ENCODE data around the gene TENT4B.
"Not testable (repeated sequence)": the region's sequence is repeated elsewhere in the genome, so short reads cannot be mapped to it uniquely, and the experiment has no call there.

The TENT4B gene

DNA sequence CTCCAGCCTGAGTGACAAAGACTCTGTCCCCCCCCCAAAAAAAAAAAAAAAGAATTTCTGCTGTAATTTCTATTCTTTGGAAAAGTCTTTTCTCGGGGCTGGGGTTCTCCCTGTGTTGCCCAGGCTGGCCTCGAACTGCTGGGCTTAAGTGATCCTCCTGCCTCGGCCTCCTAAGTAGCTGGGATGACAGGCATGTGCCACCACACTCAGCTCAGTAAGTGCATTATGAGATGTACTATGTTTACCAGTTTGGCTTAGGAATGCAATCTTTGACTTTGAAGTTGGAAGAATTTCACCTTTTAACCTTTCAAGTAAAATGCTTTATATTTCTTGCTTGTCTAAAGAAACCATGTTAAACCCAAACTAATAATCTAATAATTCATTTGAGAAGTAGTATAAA lies 85.2 kb downstream of the TENT4B start:
- no peak for DNase-seq

DNA sequence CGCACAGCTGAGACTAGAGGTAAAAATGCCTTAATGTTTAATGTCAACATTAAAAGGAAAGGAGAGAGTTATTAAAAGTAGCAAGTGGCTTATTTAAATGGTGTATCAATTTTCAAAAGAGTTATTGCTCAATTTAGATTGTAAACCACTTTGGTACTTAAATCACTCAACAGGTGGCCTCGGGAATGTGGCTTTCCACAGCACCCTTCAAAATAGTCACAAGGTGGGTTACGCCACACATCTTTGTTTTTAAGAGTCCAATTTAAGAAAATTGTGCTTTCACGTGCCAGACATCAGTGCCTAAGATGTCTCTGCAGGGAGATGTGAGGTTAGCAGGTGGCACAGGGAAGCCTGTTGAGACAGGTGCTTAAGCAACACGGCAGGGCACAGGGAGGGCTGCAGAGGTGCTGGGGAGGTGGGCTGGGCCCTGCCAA lies 85.8 kb downstream of the TENT4B start:
- no peak for DNase-seq

DNA sequence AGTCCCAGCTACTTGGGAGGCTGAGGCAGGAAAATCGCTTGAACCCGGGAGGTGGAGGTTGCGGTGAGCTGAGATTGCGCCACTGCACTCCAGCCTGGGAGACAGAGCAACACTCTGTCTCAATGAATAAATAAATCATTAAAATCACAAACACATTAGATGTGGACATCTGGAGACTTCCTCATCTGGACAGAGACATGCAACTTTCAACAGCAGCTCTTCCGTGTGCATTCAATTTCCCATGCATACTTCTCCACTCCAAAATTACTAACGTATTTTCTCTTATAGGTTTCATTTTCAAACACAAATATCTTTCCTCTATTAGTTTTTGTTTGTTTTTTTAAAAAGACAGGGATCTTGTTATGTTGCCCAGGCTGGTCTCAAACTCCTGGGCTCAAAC lies 89.9 kb downstream of the TENT4B start:
- not testable (repeated sequence) for DNase-seq

DNA sequence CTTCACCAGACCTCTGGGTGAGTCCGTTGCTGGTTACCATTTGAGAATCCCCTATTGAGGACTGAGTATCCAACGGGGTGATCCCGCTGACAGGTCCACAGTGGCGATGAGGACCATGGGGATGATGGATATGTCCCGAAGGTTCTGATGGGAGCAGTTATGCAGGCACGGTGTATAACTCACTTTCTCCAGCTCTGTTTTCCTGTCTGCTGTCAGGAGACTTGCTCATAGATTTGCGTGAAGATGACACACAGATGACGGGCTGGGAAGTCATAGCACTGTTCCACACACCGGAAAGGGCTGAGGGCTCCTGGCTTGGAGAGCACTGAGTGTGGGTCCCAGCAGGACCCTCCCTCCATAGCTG lies 91.0 kb downstream of the TENT4B start:
- DNase-seq: no peak

DNA sequence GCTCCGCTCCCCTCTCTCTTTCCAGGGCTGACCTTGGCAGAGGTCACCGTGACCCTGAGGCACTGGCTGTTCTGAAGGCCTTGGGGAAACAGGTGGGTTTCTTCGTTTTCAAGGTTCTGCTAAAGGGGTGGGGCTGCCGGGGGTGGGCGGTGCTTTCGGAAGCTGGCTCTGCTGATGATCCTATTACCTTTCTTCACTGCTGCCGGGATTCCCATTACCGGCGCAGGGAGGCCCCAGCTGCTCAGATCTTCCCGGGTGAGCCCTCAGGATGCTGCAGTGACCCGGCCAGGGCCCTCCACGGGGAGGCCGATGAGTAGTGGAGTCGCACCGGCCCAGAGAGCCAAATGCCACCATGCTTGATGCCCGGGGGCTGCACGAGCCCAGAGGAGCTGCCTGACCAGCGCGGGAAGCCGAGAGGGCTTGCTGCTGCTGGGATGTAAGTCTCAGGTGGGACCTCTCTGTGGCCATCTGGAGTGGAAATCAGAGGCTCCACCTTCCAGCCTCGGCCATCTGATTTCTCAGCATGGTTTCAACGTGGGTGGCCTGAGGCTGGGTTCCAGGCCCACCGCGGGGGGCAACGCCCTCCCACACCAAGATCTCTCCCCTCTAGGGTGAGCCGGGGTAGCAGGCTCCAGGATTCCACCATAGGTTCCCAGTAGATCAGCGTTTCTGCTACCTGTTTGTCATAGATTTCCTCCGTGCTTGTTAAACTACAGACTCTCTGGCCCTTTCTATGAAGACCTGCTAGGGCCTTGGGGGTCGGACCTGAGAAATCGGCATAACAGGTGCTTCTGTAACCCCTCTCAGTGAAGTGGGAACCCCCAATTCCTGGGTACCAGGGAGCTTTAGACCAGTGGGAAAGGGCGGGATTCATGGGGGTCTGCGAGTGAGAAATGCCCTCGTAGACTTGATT lies 91.7 kb downstream of the TENT4B start:
- no peak for DNase-seq

DNA sequence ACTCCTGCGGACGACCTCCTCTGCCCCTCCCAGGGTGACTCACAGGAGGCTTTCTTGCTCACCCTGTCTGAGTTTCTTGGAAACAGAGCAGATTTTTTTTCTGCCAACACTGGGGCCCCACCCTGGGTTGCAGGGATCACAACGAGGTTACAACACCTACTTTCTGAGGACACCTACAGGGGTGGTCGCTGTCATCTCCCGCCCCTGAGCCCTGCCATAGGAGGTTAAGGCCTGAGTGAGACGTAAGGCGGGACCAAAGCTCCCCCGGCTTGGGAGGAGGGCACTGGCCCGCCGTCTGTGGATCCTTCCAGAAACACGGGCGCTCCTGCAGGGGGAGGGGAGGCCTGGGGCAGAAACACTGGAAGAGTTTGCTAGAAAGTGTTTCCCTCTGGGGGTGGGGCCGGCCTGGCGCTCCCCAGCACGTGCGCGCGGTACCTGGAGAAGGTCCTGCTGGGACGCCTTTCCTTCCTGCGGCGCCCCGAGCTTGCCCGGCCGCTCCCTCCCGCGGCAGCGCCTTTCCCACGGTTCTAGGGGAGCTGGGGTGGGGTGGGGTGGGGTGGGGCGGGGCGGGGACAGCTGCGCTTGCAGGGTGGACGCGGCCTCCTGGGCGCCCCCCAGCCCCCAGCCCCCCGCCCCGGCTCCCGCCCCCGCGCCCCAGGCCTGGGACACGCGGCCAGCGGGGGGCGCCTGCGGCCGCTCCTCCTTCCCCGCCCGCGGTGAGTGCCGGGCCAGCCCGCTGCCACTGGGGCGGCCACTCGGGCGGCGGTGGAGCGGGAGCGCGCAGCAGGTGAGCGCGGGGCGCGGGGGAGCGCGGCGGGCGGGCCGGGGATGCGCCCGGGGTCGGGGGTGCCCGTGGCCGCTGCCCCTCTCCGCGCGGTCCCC lies 92.6 kb downstream of the TENT4B start:
- DNase-seq: peak; percentile 32

DNA sequence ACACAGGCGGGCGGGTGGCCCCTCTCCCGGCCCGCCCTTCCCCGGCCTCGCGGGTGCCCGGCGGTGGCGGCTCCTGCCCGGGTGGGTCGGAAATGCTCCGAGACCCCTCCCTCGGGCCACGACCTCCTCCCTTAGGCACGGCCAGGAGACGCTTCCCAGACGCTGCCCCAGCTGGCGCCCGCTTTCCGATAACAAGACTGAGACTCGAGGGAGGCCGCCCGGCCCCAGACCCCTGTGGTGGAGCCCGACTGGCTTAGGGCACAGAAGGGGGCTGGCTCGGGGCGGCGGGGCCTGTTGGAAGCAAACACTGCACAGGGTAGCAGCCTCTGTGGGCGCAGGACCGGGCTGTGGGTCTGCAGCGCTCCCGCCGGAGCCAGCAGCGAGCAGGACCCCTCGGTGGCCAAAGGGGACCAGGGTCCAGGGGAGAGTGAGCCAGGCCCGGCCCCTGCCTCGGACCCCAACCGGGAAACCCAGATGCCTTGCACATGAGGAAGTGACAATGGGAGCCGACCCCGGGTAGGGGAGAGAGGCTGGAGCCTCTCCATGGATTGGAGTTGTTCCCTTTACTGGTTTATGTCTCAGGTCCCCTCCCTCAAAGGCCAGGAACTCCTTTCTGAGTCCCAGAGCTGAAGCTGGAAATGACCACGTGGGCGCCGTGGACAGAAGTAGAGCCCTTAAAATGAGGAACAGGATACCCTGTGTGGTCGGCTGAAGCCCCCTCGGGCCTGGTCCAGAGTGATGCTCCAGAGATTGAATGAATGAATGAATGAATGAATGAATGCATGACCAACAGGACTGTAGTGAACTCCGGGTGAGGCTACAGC lies 93.4 kb downstream of the TENT4B start:
- DNase-seq: no peak

DNA sequence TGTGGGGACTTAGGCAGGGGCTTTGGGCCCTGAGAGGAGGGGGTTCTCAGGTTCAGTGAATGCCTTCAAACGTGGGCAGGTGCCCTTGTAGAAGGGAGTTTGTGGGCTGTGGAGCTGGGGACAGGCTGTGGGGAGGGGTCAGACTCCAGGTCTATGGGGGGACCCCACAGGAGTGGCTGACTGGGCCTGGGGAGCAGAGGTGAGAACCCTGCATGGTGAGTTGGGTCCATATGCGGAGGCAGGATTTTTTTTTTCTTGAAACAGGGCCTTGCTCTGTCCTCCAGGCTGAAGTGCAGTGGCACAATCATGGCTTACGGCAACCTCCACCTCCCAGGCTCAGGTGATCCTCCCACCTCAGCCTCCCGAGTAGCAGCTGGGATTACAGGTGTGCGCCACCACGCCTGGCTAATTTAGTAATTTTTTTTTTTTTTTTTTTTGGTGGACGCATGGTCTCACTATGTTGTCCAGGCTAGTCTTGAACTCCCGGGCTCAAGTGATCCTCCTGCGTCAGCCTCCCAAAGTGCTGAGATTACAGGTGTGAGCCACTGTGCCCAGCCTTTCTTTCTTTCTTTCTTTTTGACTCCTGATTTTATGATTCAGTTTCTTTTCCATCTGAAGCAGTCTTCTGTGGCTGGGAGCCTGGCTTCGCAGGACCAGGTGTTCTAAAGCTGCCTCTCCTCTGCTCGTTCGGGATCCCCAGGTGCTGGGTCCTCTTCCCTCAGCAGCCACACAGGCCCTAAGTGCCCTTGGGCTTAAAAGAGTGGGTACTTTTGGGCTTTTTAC lies 94.2 kb downstream of the TENT4B start:
- DNase-seq: no peak

DNA sequence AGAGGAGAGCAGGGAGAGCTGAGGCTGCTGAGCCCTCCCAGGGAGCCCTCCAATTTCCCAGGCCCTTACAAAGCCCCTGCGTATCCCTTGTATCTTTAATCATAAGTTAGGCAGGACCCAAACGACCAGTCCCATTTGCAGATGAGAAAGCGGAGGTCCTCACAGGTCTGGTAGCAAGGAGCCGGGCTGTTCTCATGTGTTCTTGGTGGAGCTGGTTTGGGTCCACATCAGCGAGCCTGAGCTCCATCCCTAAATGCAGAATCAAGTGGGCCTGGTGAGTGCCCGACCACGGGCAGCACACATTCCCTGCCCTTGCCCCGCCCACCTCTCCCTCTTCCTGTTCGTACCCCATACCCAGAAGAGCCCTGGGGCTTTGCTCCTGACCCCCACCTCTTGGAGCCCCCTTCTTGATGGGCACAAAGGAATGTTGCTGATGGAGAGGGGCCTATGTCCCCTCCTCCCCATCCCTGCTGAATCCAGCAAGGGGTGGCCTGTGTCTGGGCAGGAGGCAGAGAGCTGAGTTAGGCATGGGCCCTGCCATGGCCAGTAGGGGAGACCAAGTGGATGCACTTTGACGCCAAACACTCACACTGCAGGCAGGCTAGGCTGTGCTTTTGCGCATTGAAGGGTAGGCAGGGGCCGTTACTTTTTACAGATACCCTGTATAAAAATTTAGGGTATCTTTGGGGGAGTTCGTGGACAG lies 95.0 kb downstream of the TENT4B start:
- no peak for DNase-seq

DNA sequence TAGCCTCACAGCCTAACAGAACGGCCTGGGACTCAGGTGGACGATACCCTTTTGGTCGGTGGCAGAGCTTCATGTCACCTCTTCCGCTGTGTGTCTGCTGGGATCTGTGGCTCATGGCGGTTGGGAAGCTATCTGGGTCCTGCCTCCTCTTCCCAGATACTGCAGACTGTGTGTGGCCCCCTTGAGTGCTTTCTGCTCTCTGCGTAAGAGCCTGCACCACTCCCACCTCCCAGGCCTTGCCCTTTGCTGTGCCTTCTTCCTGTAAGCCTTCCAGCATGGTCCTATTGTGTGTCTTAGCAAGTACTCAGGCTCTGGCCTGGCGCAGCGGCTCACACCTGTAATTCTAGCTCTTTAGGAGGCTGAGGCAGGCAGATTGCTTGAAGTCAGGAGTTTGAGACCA lies 95.7 kb downstream of the TENT4B start:
- no peak for DNase-seq

DNA sequence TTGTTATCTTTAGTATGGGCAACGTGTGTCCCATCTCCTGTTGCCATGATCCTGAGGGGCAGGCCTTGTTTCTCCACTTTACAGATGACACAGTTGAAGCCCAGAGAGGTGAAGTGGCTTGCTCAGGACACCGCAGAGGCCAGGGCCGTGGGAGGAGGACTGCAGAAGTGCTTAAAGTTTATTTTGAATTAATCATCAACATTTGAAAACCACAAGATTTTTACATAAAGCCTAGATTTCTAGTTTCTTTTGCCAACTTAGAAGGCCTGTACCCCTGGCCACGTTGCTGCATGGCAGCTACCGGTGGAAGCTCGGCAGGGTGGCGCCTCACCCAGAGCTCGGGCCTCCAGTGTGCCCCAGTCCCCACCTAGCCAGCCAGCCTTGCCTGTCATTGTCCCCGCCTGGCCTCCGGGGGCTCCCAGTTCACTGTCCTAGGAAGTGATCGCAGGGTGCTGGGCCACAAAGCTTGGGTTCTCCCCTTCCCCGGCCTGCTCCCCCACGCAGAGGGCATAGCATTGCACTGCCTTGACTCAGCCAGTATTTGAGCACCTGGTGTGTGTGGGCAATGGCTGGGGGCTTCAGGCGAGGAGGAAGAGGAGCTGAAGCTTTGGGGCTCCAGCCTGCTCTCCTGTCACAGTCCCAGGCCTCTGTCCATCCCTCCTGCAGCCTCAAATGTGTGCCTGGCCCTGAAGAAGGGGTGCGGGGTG lies 98.4 kb downstream of the TENT4B start:
- no peak for DNase-seq

DNA sequence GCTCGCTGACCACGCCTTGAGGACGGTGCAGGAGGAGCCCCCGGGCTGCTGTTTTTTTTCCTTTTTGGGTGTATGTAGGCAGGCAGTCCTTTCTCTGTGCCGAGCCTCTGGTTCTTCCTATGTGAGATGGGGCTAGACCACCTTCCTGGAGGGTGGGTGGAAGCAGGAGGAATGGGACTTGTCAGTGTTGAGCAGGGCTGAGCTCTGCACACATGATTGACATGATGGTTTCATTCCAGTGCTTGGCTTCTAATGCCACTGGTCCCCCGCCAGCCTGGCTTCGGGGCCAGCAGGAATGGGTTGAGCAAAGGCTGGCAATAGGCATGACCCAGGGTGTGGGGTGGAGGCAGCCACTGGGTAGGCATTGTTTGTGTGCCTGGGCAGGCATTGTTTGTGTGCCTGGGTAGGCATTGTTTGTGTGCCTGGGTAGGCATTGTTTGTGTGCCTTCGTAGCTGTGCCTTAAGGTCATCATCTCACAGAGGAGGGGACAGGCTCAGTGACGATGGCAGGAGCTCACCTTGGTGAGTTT lies 99.0 kb downstream of the TENT4B start:
- DNase-seq: no peak

DNA sequence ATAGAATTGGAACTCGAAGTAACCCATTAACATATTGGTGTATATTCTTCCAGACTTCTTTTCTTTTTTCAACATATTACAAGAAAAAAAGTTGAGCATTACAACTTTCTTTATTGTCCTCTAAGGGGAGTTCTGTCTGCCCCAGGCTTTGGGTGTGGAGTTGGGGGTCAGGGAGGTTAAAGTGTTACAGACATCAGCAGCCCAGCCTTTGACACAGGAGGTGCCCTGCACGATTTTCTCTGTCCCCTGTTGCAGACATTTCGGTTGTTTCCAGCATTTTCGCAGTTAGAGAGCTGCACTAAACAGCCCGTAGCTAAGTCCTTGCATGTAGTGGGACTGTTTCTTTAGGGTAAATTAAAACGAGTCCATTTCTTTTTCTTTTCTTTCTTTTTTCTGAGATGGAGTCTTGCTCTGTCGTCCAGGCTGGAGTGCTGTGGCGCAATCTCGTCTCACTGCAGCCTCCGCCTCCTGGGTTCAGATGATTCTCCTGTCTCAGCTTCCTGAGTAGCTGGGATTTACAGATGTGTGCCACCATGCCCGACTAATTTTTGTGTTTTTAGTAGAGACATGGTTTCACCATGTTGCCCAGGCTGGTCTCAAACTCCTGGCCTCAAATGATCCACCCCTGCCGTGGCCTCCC lies 99.9 kb downstream of the TENT4B start:
- DNase-seq: no peak

DNA sequence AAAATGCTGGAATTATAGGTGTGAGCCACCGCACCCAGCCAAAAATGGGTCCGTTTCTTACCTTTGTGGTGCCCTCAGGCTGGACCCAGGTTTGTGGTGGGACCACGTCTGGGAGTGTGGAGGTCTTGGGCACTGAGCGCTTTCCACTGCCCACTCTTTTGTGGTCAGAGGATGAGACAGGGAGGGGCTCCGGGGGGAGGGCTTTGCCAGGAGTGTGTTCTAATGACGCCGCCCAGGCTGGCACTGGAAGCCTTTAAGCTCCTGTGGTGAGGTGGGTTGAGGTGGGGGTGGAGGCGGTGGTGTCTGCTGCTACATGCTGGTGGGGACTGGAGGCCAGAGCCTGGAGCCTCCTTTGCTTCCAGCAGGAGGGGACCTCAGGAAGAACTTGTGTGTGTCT lies 100.4 kb downstream of the TENT4B start:
- DNase-seq: no peak

DNA sequence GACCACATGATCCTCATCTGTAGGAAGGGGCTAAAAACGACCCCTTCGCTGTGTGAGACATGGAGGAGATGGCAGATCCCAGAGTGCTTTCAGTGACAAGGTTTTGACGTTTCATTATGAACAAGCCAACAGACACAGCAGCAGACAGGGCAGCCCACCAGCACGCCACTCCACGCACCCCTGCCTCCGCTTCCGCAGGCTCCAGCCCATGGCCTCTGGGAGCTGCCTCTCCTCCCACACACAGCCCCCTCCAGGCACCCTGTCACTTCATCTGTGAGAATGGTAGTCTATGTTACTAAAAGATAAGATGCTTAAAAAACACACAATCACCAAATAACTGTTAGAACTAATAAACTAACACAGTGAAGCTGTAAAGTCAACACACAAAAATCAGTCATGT lies 101.0 kb downstream of the TENT4B start:
- no peak for DNase-seq

DNA sequence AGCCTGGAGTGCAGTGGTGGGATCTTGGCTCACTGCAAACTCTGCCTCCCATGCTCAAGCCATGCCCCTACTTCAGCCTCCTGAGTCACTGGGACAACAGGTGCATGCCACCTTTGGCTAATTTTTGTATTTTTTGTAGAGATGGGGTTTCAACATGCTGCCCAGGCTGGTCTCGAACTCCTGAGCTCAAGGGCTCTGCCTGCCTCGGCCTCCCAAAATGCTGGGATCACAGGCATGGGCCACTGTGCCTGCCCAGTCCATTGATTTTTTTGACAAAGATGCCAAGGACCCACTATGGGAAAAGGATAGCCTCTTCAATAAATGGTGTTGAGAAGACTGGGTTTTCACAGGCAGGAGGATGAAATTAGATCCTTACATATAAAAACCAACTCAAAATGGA lies 102.4 kb downstream of the TENT4B start:
- no peak for DNase-seq

DNA sequence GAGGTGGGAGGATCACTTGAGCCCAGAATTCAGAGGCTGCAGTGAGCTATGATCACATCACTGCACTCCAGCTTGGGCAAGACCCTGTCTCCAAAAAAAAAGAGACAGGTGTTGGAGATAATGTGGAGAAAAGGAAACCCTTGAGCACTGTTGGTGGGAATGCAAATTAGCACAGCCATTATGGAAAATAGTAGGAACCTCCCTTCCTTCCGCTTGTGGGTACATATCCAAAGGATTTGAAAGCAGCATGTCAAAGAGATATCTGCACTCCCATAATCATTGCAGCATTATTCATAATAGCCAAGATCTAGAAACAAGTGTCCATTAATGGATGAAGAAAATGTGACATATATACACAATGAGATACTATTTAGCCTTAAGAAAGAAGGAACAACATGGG lies 103.5 kb downstream of the TENT4B start:
- no peak for DNase-seq

DNA sequence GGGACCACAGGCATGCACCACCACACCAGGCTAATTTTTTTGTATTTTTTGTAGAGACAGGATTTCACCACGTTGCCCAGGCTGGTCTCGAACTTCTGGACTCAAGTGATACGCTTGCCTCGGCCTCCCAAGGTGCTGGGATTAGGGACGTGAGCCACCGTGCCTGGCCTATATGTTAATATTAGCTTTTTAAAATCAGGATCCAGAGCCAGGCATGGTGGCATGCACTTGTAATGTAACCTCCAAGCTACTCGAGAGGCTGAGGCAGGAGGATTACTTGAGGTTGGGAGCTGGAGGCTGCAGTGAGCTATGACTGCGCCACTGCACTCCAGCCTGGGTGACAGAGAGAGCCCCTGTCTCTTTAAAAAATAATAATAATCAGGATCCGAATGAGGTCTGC lies 104.8 kb downstream of the TENT4B start:
- no peak for DNase-seq

DNA sequence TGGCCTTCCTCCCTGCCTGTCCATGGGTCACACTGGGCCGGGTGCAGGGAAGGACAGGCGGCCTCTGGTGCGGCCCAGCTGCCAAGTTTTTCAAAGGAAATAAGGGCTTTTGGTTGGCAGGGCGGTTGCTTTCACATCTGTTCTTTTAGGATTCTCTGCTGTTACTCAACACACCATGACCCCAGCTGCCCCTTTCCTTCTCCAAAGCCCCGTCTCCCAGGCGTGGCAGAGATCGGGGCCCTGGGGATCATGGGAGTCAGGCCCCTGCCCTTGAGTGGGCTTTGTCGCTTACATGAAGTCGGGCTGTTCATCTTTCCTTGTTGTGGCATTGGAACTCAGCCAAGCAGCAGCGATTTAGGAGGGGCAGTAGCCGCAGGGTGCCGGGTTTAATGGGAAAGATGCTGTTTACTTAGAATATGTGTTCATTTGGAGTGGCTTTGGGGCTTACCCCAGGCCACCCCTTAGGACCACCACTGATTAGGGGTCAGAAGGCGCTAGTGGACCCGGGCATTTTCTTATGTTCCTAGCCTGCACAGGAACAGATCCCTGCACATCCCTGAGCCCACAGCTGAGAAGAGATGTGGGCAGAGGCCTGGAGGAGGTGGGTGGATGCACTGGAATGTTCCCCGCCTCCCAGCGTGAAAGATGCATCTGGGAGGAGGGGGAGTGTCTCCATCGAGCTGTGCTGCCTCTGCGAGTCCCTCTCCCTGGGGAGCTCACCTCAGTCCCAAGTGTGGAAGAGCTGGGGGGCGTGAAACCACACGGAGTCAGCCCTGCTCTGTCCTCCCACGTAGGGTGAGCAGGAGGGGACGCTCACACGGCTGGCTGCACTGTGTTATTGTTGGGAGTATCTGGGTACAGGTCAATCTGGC lies 106.5 kb downstream of the TENT4B start:
- DNase-seq: no peak

Measured in GOT3 (cell line).